Astrocyte (in vitro differentiated cells and primary cell): Measurements from ENCODE around the gene EFCAB6. TPM values are rescaled to one million over a fixed set of nuclear protein-coding genes. Genes with fewer than 3 reads are reported as not detected.

Experiments used
- DNase-seq: peaks from one replicate; pipeline ENCODE4 v3.0.0-alpha.2; 2010; ENCODE audit warnings: low read depth
- FAIRE-seq: peaks from 2 replicates; lab custom pipeline; 2011; peaks lifted over from hg19 to GRCh38; lab: Jason Lieb, UNC
- H2AFZ ChIP-seq: 2 replicates; pipeline ENCODE4 v1.6.0; 2012; ENCODE audit warnings: low read depth, low read length, inconsistent platforms
- H3K27ac ChIP-seq: 2 replicates; pipeline ENCODE4 v1.5.1; 2011; ENCODE audit warnings: low read depth, low read length, inconsistent platforms
- H3K27me3 ChIP-seq: 2 replicates; pipeline ENCODE4 v1.6.0; 2011; ENCODE audit warnings: low read length, inconsistent platforms; ENCODE audit not compliant: insufficient read depth
- H3K36me3 ChIP-seq: 2 replicates; pipeline ENCODE4 v1.5.1; 2011; ENCODE audit warnings: low read length, inconsistent platforms; ENCODE audit not compliant: insufficient read depth
- H3K4me1 ChIP-seq: 2 replicates; pipeline ENCODE4 v1.5.1; 2011; ENCODE audit warnings: low read length, inconsistent platforms; ENCODE audit not compliant: insufficient read depth
- H3K4me2 ChIP-seq: 2 replicates; pipeline ENCODE4 v1.6.0; 2012; ENCODE audit warnings: low read length, inconsistent platforms
- H3K4me3 ChIP-seq: 2 replicates; pipeline ENCODE4 v1.5.1; 2011; ENCODE audit warnings: low read depth, mild to moderate bottlenecking, low read length, inconsistent platforms; ENCODE audit not compliant: insufficient read depth
- H3K79me2 ChIP-seq: 2 replicates; pipeline ENCODE4 v1.6.0; 2012; ENCODE audit warnings: mild to moderate bottlenecking, low read length, inconsistent platforms; ENCODE audit not compliant: insufficient read depth
- H3K9ac ChIP-seq: 2 replicates; pipeline ENCODE4 v1.6.0; 2012; ENCODE audit warnings: mild to moderate bottlenecking, low read length, inconsistent platforms
- H3K9me3 ChIP-seq: 2 replicates; pipeline ENCODE4 v1.5.1; 2012; ENCODE audit warnings: low read depth, mild to moderate bottlenecking, low read length, inconsistent platforms; ENCODE audit not compliant: insufficient read depth
- H4K20me1 ChIP-seq: 2 replicates; pipeline ENCODE4 v1.6.0; 2012; ENCODE audit warnings: low read length, inconsistent platforms; ENCODE audit not compliant: insufficient read depth
- H3K27ac Mint-ChIP-seq: one replicate; pipeline ENCODE4 v1.8.0; 2021; ENCODE audit warnings: mild to moderate bottlenecking, mixed read lengths; ENCODE audit not compliant: unreplicated experiment
- H3K27me3 Mint-ChIP-seq: one replicate; pipeline ENCODE4 v1.8.0; 2021; ENCODE audit warnings: low read depth, mixed read lengths; ENCODE audit not compliant: unreplicated experiment
- H3K36me3 Mint-ChIP-seq: one replicate; pipeline ENCODE4 v1.8.0; 2021; ENCODE audit warnings: low read depth, mixed read lengths; ENCODE audit not compliant: unreplicated experiment
- H3K4me1 Mint-ChIP-seq: one replicate; pipeline ENCODE4 v1.8.0; 2021; ENCODE audit warnings: low read depth, mixed read lengths; ENCODE audit not compliant: unreplicated experiment
- H3K4me3 Mint-ChIP-seq: one replicate; pipeline ENCODE4 v1.8.0; 2021; ENCODE audit warnings: mild to moderate bottlenecking, moderate library complexity, mixed read lengths; ENCODE audit not compliant: unreplicated experiment
- H3K9me3 Mint-ChIP-seq: one replicate; pipeline ENCODE4 v1.8.0; 2021; ENCODE audit warnings: mild to moderate bottlenecking, mixed read lengths; ENCODE audit not compliant: unreplicated experiment
- EZH2 ChIP-seq: IDR thresholded peaks from 2 replicates; pipeline ENCODE4 v1.6.1; 2012; ENCODE audit warnings: mild to moderate bottlenecking, low read length, inconsistent platforms; ENCODE audit not compliant: insufficient read depth
- total RNA-seq: library from RNA; stranded (reverse); gene quantifications from 2 replicates; pipeline ENCODE4 v1.2.1, GENCODE V29; 2021
- TF ChIP-seq, protein P1 (sequence below): IDR thresholded peaks from 2 replicates; pipeline ENCODE4 v1.5.1; 2011; ENCODE audit warnings: low read depth, mild to moderate bottlenecking, inconsistent platforms, low read length, moderate library complexity; ENCODE audit not compliant: insufficient read depth

EFCAB6 gene
- total RNA-seq, 1 donor from 2014 or later: 1.2 TPM

DNA sequence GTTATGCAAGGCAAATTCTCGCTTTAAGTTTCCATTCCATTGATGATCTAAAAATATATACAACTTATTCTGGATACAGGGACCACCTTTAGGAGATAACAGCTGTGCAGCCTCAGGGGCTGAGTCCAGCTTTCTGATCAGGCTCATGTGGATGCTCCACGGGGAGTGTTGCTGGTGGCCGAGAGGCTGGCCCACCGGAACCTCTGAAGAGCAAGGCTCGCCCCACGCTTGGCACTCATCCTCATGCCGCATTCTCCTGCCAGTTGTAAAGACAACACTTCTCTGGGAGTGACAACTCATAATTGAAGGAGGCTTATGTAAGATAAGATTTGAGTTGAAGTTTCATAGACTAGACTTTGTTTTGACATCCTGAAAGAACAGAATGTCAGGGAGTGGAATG is 276.8 kb downstream of the EFCAB6 start:
- Mint-ChIP-seq H3K27ac (no peak overlapping the region), H3K4me1 (peaks cover 5% of the 10 kb centered on the region), H3K36me3 (no peaks in the 10 kb centered on the region), H3K27me3 (peaks cover 32% of the 10 kb centered on the region), H3K9me3 (no peaks in the 10 kb centered on the region), H3K4me3 (no peak overlapping the region)
- Histone ChIP-seq H3K36me3 (no peaks in the 10 kb centered on the region), H4K20me1 (no peaks in the 10 kb centered on the region), H3K27ac (no peak overlapping the region), H3K4me2 (no peak overlapping the region), H3K9me3 (no peaks in the 10 kb centered on the region), H2AFZ (no peak overlapping the region), H3K79me2 (no peaks in the 10 kb centered on the region), H3K27me3 (no peaks in the 10 kb centered on the region), H3K4me3 (no peak overlapping the region), H3K4me1 (no peaks in the 10 kb centered on the region), H3K9ac (no peak overlapping the region)
- no peak for FAIRE-seq
- no peak for DNase-seq
- TF ChIP-seq, protein P1, sequence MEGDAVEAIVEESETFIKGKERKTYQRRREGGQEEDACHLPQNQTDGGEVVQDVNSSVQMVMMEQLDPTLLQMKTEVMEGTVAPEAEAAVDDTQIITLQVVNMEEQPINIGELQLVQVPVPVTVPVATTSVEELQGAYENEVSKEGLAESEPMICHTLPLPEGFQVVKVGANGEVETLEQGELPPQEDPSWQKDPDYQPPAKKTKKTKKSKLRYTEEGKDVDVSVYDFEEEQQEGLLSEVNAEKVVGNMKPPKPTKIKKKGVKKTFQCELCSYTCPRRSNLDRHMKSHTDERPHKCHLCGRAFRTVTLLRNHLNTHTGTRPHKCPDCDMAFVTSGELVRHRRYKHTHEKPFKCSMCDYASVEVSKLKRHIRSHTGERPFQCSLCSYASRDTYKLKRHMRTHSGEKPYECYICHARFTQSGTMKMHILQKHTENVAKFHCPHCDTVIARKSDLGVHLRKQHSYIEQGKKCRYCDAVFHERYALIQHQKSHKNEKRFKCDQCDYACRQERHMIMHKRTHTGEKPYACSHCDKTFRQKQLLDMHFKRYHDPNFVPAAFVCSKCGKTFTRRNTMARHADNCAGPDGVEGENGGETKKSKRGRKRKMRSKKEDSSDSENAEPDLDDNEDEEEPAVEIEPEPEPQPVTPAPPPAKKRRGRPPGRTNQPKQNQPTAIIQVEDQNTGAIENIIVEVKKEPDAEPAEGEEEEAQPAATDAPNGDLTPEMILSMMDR: no peak
- no peak for TF ChIP-seq EZH2

DNA sequence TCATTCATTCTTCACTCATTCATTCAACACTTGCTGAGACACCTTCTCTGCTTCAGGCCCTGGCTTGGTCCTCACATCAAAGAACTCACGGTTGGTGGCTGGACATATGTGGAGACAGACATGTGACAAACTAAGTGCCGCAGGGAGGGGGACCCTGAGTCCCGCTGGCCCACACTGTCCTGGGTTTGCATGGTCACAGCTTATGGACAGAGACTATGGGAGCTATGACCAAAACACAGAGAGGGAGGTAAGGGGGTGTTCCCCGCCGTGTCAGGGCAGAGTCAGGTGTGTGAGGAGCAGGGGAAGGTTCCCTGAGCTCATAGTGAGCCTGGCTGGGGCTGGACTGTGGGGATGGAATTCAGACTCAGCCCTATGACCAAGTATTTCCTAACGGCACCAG is 277.2 kb downstream of the EFCAB6 start:
- peaks cover 36% of the 10 kb centered on the region for H3K27me3 Mint-ChIP-seq
- no peak overlapping the region for H3K9ac ChIP-seq
- TF ChIP-seq EZH2: no peak
- TF ChIP-seq, protein P1: no peak
- no peak for DNase-seq
- peaks cover 5% of the 10 kb centered on the region for H3K4me1 Mint-ChIP-seq
- no peaks in the 10 kb centered on the region for H3K4me1 ChIP-seq
- H3K27me3 ChIP-seq: no peaks in the 10 kb centered on the region
- H3K79me2 ChIP-seq: no peaks in the 10 kb centered on the region
- no peaks in the 10 kb centered on the region for H3K9me3 Mint-ChIP-seq
- no peak overlapping the region for H3K4me3 Mint-ChIP-seq
- H3K36me3 ChIP-seq: no peaks in the 10 kb centered on the region
- H4K20me1 ChIP-seq: no peaks in the 10 kb centered on the region
- no peaks in the 10 kb centered on the region for H3K9me3 ChIP-seq
- H3K4me2 ChIP-seq: no peak overlapping the region
- no peak overlapping the region for H3K27ac ChIP-seq
- no peak overlapping the region for H2AFZ ChIP-seq
- H3K36me3 Mint-ChIP-seq: no peaks in the 10 kb centered on the region
- H3K4me3 ChIP-seq: no peak overlapping the region
- H3K27ac Mint-ChIP-seq: no peak overlapping the region
- no peak for FAIRE-seq

DNA sequence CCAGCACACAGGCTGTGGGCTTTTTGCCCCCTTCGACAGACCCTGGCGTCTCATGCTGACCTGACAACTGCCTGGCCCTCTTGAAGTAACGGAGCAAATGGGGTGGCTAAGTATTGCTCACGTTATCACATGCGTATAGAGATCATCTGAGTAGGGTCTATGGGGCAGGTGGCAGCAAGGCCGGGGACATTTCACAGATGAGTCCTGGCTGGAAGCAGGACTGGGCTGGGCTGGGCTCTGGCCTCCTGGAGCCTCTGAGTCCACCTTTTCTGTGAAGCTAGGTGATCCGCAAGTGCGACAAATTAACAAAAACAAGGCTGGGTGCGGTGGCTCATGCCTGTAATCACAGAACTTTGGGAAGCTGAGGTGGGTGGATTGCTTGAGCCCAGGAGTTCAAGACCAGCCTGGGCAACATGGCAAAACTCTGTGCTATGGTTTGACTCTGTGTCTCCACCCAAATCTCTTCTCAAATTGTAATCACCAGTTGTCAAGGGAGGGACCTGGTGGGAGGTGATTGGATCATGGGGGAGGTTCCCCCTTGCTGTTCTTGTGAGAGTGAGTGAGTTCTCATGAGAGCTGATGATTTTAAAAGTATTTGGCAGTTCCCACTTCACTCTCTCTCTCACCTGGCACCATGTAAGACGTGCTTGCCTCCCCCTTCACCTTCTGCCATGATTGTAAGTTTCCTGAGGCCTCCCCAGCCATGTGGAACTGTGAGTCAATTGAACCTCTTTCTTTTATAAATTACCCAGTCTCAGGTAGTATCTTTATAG is 278.3 kb downstream of the EFCAB6 start:
- H3K27ac Mint-ChIP-seq: no peak overlapping the region
- no peak for FAIRE-seq

More for the DNA sequence above, 278.3 kb downstream of the EFCAB6 start:
- Mint-ChIP-seq H3K27me3 (peaks cover 34% of the 10 kb centered on the region), H3K9me3 (no peaks in the 10 kb centered on the region), H3K4me1 (peaks cover 5% of the 10 kb centered on the region), H3K36me3 (no peaks in the 10 kb centered on the region), H3K4me3 (no peak overlapping the region)
- Histone ChIP-seq H3K4me1 (no peaks in the 10 kb centered on the region), H3K27ac (no peak overlapping the region), H3K9ac (no peak overlapping the region), H2AFZ (no peak overlapping the region), H3K9me3 (no peaks in the 10 kb centered on the region), H3K27me3 (no peaks in the 10 kb centered on the region), H3K4me3 (no peak overlapping the region), H3K79me2 (no peaks in the 10 kb centered on the region), H4K20me1 (no peaks in the 10 kb centered on the region), H3K36me3 (no peaks in the 10 kb centered on the region), H3K4me2 (no peak overlapping the region)
- DNase-seq: no peak
- TF ChIP-seq, protein P1: no peak
- no peak for TF ChIP-seq EZH2
